Measurements from ENCODE around the gene TTLL6. TPM values are rescaled to one million over a fixed set of nuclear protein-coding genes. Genes with fewer than 3 reads are reported as not detected.

Gene TTLL6
- total RNA-seq, 1 experiment from 2014 or later = 0.21 TPM

- Mint-ChIP-seq H3K9me3 (ENCODE audit: low read depth, unreplicated experiment) (no peaks in the 10 kb centered on the region), H3K27ac (ENCODE audit: unreplicated experiment) (peak overlapping the region; percentile 57), H3K4me3 (ENCODE audit: low read depth, unreplicated experiment) (peak overlapping the region; percentile 70), H3K36me3 (ENCODE audit: insufficient read depth, unreplicated experiment) (peaks cover 14% of the 10 kb centered on the region), H3K27me3 (ENCODE audit: unreplicated experiment) (peaks cover 69% of the 10 kb centered on the region), H3K4me1 (ENCODE audit: low read depth, unreplicated experiment) (peaks cover 21% of the 10 kb centered on the region)
- no TSS peak for BruUV-seq (replicated peaks)
- intact Hi-C loops (cut with micrococcal nuclease; ENCODE audit: unreplicated experiment) = loop anchor here (1.0 kb wide), 1 partner anchor 151 kb away; no protein-coding TSS in a partner anchor
- CTCF ChIA-PET = interaction anchor here (1.0 to 2.2 kb wide), 5 partner anchors 11 to 305 kb away, joined by 3 to 14 read pairs (median 8); no protein-coding TSS in a partner anchor
- no peak for DNase-seq
- TF ChIP-seq CTCF (IDR thresholded peaks at IDR 0.05; ENCODE audit: unreplicated experiment) = no peak
Measured at GRCh38 chr17:48727415-48728175, 89.4 kb downstream of the TTLL6 start.

- peaks cover 62% of the 10 kb centered on the region for H3K27me3 Mint-ChIP-seq (ENCODE audit: unreplicated experiment)
- H3K9me3 Mint-ChIP-seq (ENCODE audit: low read depth, unreplicated experiment) = no peaks in the 10 kb centered on the region
- no TSS peak for BruUV-seq (replicated peaks)
- peaks cover 14% of the 10 kb centered on the region for H3K36me3 Mint-ChIP-seq (ENCODE audit: insufficient read depth, unreplicated experiment)
- peaks cover 21% of the 10 kb centered on the region for H3K4me1 Mint-ChIP-seq (ENCODE audit: low read depth, unreplicated experiment)
- no peak for DNase-seq
- no peak for TF ChIP-seq CTCF (IDR thresholded peaks at IDR 0.05; ENCODE audit: unreplicated experiment)
- intact Hi-C loops (cut with micrococcal nuclease; ENCODE audit: unreplicated experiment) = no loop called here
- no peak overlapping the region for H3K4me3 Mint-ChIP-seq (ENCODE audit: low read depth, unreplicated experiment)
- CTCF ChIA-PET = interaction anchor here (1.2 to 3.9 kb wide), 2 partner anchors 64 to 153 kb away, joined by 3 to 82 read pairs; no protein-coding TSS in a partner anchor
- H3K27ac Mint-ChIP-seq (ENCODE audit: unreplicated experiment) = no peak overlapping the region
Measured at GRCh38 chr17:48726916-48727286, 90.1 kb downstream of the TTLL6 start.

GRCh38 chr17:48726114-48726915 is 90.7 kb downstream of the TTLL6 start:
- Mint-ChIP-seq H3K27me3 (ENCODE audit: unreplicated experiment) (peaks cover 60% of the 10 kb centered on the region), H3K9me3 (ENCODE audit: low read depth, unreplicated experiment) (no peaks in the 10 kb centered on the region), H3K36me3 (ENCODE audit: insufficient read depth, unreplicated experiment) (peaks cover 14% of the 10 kb centered on the region), H3K4me3 (ENCODE audit: low read depth, unreplicated experiment) (no peak overlapping the region), H3K27ac (ENCODE audit: unreplicated experiment) (no peak overlapping the region), H3K4me1 (ENCODE audit: low read depth, unreplicated experiment) (peaks cover 21% of the 10 kb centered on the region)
- no peak for DNase-seq
- intact Hi-C loops (cut with micrococcal nuclease; ENCODE audit: unreplicated experiment) = no loop called here
- no TSS peak for BruUV-seq (replicated peaks)
- no peak for TF ChIP-seq CTCF (IDR thresholded peaks at IDR 0.05; ENCODE audit: unreplicated experiment)
- CTCF ChIA-PET = interaction anchor here (1.2 to 3.9 kb wide), 3 partner anchors 65 to 158 kb away, joined by 3 to 82 read pairs (median 4); no protein-coding TSS in a partner anchor

- peaks cover 56% of the 10 kb centered on the region for H3K27me3 Mint-ChIP-seq (ENCODE audit: unreplicated experiment)
- no peak overlapping the region for H3K27ac Mint-ChIP-seq (ENCODE audit: unreplicated experiment)
- peaks cover 21% of the 10 kb centered on the region for H3K4me1 Mint-ChIP-seq (ENCODE audit: low read depth, unreplicated experiment)
- no peaks in the 10 kb centered on the region for H3K9me3 Mint-ChIP-seq (ENCODE audit: low read depth, unreplicated experiment)
- no peak for DNase-seq
- CTCF ChIA-PET = interaction anchor here (0.7 to 3.9 kb wide), 10 partner anchors 9 to 376 kb away, joined by 3 to 82 read pairs (median 11); no protein-coding TSS in a partner anchor
- H3K4me3 Mint-ChIP-seq (ENCODE audit: low read depth, unreplicated experiment) = no peak overlapping the region
- TF ChIP-seq CTCF (IDR thresholded peaks at IDR 0.05; ENCODE audit: unreplicated experiment) = no peak
- intact Hi-C loops (cut with micrococcal nuclease; ENCODE audit: unreplicated experiment) = loop anchor here (2.0 kb wide), 1 partner anchor 47 kb away; no protein-coding TSS in a partner anchor
- no TSS peak for BruUV-seq (replicated peaks)
- peaks cover 14% of the 10 kb centered on the region for H3K36me3 Mint-ChIP-seq (ENCODE audit: insufficient read depth, unreplicated experiment)
Measured at GRCh38 chr17:48725288-48726064, 91.6 kb downstream of the TTLL6 start.
